Diencephalon (tissue), 1 donor: ENCODE results near the gene CDCA3. TPM values are rescaled to one million over a fixed set of nuclear protein-coding genes. Genes with fewer than 3 reads are reported as not detected.

ENCODE experiments used
- total RNA-seq: library from RNA; depleted of rRNA; stranded (reverse); fragments of >200 nt; gene quantifications from one replicate; pipeline ENCODE4 v1.2.3, GENCODE V29; 2014

The CDCA3 gene
- 6.2 TPM for total RNA-seq

DNA sequence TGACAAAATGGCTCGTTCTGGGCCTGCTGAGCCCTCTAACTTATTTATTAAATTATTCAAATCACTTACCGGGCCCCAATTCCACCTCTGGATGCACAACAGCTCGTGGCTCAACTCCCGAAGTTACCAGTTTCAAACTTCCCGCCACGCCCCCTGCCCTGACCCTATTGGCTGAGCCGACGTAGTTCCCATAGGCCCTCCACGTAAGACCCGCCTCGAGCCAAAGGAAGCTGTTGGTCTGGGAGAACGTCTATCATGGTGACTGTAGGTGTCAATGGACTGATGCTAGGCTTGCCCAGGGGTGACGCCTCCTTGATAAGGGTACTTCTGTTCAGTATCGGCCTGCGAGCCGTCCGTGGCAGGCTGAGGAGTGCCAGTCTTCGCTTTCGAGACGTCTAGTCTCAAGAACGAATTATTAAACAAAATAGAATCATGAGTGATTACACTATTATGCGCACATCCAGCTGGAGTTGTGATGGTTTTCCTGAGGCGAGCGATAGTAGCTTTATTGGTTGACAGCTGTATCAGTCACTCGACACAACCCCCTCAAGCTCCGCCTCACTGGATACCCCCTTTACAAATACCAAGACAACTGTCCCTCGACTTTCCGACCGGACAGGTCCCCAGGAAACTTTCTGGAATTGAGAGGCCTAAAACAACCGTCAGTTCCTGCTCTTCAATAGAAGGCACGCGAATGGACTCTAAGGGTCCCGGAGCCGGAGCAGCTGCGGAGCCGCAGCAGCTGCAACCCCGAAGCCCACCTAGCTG is at the start of gene CDCA3:
Gene CDCA3 (minus strand): TSS at position 134 of the 768 bp plus-strand sequence. CDS start 334 bp downstream, outside the sequence.

DNA sequence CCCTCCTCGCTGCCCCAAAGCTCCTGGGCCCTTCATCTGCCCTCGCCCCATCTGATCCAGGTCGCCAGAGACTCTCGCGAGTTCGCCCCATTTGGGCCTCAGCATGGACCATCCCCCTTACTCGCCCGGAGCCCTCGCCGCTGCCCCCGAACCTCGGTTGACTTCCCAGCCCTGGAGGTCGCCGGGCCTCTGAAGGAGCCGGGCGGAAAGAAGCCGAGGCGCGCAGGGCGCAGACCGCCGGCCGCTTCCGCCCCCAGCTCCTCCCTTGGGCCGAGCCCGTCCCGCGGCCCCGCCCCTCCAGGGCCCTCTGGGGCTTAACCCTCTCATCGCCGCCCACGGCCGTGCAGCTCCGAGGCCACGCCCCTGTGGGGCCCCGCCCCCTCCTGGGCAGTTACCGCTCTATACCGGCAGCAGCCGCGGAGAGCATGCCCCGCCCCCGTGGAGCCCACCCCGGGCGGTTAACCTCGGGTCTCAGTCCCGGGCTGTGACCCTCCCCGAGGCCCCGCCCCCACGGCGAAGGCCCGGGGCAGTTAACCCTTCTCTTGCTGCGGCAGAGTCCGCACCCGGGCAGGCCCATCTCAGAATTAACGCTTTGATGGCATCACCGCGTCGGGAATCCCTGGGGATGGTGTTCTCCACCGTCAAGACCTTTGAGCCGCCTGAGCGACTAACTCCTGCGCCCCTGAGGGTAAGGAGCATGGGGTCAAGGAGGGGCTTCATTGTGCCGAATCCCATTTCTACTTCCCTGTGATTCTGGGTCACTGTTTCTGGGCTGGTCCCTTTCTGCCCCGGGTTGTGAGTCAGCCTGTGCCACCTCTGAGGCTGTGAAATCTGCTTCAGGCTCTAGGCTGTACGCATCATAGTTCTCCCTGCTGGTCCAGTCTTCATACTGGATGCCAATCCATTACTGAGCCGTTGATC is 22.3 kb upstream of the CDCA3 start, which contains the start of gene SPSB2:
Gene SPSB2 (minus strand): TSS at position 210 of the 921 bp plus-strand sequence. CDS start 402 bp downstream, outside the sequence.

GRCh38 chr12:6867413-6868210 is 16.5 kb upstream of the CDCA3 start, which contains the start of gene TPI1:
Gene TPI1, plus strand, starts transcription at chr12:6867531. Its CDS starts 36 bp downstream, at chr12:6867567.

GRCh38 chr12:6851921-6852650 is 1.0 kb upstream of the CDCA3 start, which contains the start of gene USP5:
Gene USP5, plus strand, starts transcription at chr12:6852150. Its CDS starts 30 bp downstream, at chr12:6852180.

DNA sequence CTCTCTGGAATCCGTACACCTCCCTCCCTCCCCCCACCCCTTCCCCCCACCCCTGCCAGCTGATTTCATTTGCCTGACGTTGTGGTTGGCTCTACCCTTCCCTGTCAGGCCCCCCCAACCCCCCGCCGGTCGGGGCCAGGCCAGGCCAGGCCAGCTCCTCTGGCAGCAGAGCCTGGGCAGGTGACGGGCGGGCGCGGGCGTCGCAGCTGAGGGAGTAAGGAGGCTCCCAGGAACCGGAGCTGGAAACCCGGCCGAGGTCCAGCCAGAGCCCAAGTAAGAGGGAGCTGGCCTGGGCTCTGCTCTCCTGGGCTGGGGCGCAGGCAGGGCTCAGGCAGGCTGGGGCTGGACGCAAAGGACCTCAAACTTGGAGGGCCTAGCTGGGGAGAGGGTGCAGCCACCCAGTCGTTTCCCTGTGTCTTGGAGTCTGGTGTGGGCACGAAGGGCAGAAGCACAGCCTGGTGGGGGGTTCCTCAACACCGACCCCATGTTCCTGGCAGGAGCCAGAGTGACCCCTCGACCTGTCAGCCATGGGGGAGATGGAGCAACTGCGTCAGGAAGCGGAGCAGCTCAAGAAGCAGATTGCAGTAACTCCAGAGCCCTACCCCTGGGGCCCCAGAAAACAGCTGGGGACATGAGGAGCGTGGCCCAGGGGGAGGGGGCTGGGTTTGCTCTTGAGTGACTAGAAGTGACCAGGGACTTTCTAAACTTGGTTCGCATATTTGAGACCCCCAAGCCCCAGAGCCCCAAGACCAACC is 10.1 kb downstream of the CDCA3 start, which contains the start of gene GNB3:
Gene GNB3 (plus strand): TSS at position 165 of the 755 bp plus-strand sequence. CDS start 363 bp downstream, at position 528.

GRCh38 chr12:6827982-6828780 is 22.9 kb downstream of the CDCA3 start, which contains the start of gene P3H3:
Gene P3H3, plus strand, starts transcription at chr12:6828407. Its CDS starts 34 bp downstream, at chr12:6828441.

DNA sequence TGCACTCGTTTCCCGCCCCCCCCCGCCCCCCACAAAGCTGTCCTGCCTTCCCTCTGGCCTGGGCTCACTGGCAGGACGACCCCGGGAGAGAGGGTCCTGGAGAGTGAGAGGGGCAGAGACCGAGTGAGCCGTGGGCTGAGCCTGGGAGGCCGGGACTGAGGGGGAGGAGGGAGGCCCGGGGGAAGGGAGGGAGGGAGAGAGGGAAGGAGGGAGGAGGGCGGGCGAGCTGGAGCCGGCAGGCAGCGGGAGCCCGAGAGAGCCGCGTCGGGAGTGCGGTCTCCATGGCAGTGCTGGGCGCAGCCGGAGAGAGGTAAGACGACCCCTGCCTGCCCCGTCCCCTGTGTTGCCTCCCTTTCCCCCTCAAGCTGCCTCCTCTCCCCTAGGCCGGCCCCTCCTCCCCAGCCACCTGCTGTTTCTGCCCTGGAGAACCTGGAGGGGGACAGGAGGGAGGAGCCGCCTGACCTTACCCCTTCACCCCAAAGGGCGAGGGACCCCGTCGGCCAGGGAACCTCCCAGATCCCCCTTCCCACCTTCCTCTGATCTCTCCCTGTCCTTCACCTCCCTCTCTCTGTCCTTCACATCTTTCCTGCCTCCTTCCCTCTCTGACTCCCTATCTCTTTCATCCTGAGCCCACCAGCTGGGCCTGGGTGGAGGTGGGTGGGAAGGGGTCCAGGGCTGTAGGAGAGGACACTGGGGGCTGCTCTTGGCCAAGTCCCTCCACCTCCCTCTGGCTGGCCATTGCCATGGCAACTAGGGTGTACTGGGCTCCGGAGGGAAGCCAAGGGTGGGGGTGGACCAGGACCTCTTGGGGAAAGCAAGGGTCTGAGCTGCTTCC is 29.3 kb downstream of the CDCA3 start, which contains the start of gene GPR162:
Gene GPR162 (plus strand): TSS at position 231 of the 835 bp plus-strand sequence. CDS start 2,078 bp downstream, outside the sequence.

Other genes with a start within 250 kb of the CDCA3 start
- gene CHD4, start 243.9 kb downstream of the CDCA3 start, total RNA-seq, result 204 TPM
- gene LPAR5, start 215.3 kb downstream of the CDCA3 start, total RNA-seq, result 1.2 TPM
- gene ACRBP, start 203.9 kb downstream of the CDCA3 start, total RNA-seq, result 0.46 TPM
- 61.6 TPM for gene ING4, start 188.2 kb downstream of the CDCA3 start, total RNA-seq
- 17.3 TPM for gene ZNF384, start 161.9 kb downstream of the CDCA3 start, total RNA-seq
- 4.4 TPM for gene PIANP, start 150.5 kb downstream of the CDCA3 start, total RNA-seq
- 41.5 TPM for gene COPS7A, start 127.2 kb downstream of the CDCA3 start, total RNA-seq
- gene MLF2, start 98.1 kb downstream of the CDCA3 start, total RNA-seq, result 104 TPM
- 84.2 TPM for gene PTMS, start 84.9 kb downstream of the CDCA3 start, total RNA-seq
- gene LAG3, start 78.8 kb downstream of the CDCA3 start, total RNA-seq, result not detected
- gene CD4, start 61.8 kb downstream of the CDCA3 start, total RNA-seq, result 4.8 TPM
- 87.9 TPM for gene GPR162, start 29.5 kb downstream of the CDCA3 start, total RNA-seq
- 15.0 TPM for gene P3H3, start 22.9 kb downstream of the CDCA3 start, total RNA-seq
- 3.2 TPM for gene GNB3, start 10.4 kb downstream of the CDCA3 start, total RNA-seq
- 91.1 TPM for gene USP5, start 864 bp upstream of the CDCA3 start, total RNA-seq
- 349 TPM for gene TPI1, start 16.2 kb upstream of the CDCA3 start, total RNA-seq
- gene SPSB2, start 22.0 kb upstream of the CDCA3 start, total RNA-seq, result 2.3 TPM
- 27.7 TPM for gene LRRC23, start 53.5 kb upstream of the CDCA3 start, total RNA-seq
- gene ENO2, start 63.3 kb upstream of the CDCA3 start, total RNA-seq, result 308 TPM
- gene ATN1, start 76.7 kb upstream of the CDCA3 start, total RNA-seq, result 13.1 TPM
- gene RNU7-1, start 92.5 kb upstream of the CDCA3 start, total RNA-seq, result not detected
- 203 TPM for gene C12orf57, start 92.7 kb upstream of the CDCA3 start, total RNA-seq
- 5.8 TPM for gene PTPN6, start 100.1 kb upstream of the CDCA3 start, total RNA-seq
- 100 TPM for gene PHB2, start 119.4 kb upstream of the CDCA3 start, total RNA-seq
- gene EMG1, start 119.6 kb upstream of the CDCA3 start, total RNA-seq, result 20.8 TPM
- gene LPCAT3, start 167.2 kb upstream of the CDCA3 start, total RNA-seq, result 13.8 TPM
- 13.1 TPM for gene C1S, start 209.4 kb upstream of the CDCA3 start, total RNA-seq
- 6.7 TPM for gene C1R, start 241.2 kb upstream of the CDCA3 start, total RNA-seq